Subcutaneous adipose tissue (tissue), 4 donors: ENCODE data around the gene ZNF396. TPM values are rescaled to one million over a fixed set of nuclear protein-coding genes. Genes with fewer than 3 reads are reported as not detected.

Experiments
- total RNA-seq, 4 donors: library from RNA; depleted of rRNA; stranded (reverse); fragments of >200 nt; gene quantifications; one replicate each; pipeline ENCODE4 v1.1.0, GENCODE V29; 2016
- TF ChIP-seq, protein P1 (sequence below): fragments of 450-650 bp; IDR thresholded peaks from one replicate; pipeline ENCODE4 v1.5.1; 2016; ENCODE audit warnings: low read depth, mild to moderate bottlenecking, control low read depth, antibody characterized with exemption, moderate library complexity

ZNF396 gene
- total RNA-seq, 4 donors from 2014 or later: 1.5 to 4.2 (median 2.5) TPM

DNA sequence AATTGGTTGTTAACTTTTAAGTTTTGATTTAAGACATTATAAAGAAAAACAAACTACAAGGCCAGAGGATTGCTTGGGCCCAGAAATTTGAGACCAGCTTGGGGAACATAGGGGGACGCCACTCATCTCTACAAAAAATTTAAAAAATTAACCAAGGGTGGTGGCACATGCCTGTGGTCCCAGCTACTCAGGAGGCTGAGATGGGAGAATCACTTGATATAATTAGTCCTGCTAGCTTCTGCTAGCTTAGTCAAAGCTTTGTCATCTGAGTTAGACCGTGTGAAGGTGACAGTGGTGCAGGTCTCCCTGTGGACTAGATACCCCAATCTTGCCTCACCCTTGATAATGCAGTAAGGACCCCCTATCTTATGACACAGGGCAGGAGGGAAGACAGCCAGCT lies 6.0 kb upstream of the ZNF396 start:
- TF ChIP-seq, protein P1, sequence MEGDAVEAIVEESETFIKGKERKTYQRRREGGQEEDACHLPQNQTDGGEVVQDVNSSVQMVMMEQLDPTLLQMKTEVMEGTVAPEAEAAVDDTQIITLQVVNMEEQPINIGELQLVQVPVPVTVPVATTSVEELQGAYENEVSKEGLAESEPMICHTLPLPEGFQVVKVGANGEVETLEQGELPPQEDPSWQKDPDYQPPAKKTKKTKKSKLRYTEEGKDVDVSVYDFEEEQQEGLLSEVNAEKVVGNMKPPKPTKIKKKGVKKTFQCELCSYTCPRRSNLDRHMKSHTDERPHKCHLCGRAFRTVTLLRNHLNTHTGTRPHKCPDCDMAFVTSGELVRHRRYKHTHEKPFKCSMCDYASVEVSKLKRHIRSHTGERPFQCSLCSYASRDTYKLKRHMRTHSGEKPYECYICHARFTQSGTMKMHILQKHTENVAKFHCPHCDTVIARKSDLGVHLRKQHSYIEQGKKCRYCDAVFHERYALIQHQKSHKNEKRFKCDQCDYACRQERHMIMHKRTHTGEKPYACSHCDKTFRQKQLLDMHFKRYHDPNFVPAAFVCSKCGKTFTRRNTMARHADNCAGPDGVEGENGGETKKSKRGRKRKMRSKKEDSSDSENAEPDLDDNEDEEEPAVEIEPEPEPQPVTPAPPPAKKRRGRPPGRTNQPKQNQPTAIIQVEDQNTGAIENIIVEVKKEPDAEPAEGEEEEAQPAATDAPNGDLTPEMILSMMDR: no peak

DNA sequence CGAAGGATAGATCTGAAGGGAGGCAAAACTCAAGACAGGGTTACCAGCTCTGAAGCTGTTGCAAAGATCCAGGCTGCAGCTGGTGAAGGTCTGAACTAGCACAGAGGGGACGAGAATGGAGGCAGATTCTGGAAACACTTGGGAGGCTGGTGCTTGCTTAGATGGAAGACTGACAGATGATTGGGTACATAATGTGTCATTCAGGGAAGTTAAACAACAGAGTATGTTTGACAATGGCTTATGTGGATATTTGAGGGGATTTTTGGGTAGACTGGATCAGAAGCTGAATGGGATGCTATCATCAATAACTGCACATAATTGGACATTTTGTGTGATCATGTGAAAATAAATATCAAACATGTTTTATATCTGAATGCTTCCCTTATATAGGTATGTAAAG lies 2.3 kb upstream of the ZNF396 start:
- TF ChIP-seq, protein P1: no peak

DNA sequence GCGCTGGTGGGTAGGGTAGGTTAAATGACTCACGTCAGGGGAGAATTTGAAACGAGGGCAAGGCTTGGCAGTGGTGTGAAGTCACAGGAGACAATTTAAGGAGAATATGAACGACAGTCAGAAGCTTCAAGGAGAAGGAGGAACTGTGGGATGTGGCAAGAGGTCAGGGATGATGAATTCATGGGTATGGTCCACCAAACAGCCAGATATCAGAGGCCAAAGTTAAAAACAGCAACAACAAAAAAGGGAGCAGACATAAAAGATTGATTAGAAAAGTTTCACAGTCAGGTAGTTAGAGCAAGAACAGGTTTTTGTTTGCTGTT lies 1.4 kb upstream of the ZNF396 start:
- TF ChIP-seq, protein P1: no peak

DNA sequence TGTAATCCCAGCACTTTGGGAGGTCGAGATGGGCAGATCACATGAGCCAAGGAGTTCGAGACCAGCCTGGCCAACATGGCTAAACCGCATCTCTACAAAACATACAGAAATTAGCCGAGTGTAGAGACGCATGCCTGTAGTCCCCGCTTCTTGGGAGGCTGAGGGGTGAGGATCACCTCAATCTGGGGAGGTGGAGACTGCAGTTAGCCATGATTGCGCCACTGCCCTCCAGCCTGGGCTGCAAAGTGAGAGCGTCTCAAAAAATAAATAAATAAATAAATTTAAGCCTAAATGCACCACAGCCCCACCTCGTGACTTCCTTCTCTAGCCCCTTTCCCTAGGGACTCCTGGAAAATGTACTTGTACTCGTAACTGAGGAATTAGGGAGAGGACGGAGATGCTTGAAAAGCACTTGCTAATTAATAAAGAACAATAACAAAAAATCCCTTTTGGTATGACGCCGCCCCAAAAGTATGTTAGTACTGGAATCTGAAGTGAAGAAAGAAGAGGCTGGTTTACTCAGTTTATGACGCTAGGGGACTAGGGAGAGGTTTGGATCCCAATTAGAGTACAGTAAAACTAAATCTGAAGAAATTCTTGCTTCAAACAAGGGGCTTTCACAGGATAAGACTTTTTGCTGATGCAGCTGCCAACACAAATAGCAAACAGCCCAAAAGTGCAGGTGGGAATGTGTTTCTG lies 887 bp upstream of the ZNF396 start:
- TF ChIP-seq, protein P1: no peak

DNA sequence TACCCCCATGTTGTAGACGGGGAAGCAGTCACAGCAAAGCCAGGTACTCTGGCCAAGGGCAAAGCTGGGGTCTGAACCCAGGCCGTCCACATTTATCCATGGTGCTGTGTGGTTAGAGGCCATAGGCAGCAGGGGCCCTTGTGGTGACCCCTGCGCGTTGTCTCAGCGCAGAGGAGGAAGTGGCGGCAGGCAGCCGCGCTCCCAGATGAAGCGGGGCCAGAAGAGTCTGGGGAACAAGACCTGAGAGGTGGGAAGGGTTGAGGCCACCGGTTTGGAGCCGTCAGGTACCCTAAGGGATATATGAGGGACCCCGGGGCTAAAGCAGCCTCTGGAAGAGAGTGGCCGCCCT lies 770 bp downstream of the ZNF396 start:
- TF ChIP-seq, protein P1: no peak

DNA sequence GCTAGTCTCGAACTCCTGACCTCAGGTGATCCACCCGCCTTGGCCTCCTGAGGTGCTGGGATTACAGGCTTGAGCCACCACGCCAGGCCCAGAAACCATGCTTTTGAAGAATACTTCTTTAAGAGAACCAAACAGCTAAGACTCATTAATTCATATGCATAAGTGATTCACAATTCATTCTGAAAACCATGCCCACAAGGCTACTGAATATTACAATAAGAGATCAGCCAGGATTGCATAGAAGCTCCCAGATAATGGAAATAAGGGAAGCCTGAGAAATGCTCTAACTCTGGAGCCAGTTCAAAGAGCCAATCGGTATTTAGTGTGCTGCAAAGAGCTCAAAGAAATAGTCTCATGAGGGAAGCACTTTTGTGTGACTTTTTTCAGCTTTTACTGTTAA lies 2.4 kb downstream of the ZNF396 start:
- TF ChIP-seq, protein P1: no peak

DNA sequence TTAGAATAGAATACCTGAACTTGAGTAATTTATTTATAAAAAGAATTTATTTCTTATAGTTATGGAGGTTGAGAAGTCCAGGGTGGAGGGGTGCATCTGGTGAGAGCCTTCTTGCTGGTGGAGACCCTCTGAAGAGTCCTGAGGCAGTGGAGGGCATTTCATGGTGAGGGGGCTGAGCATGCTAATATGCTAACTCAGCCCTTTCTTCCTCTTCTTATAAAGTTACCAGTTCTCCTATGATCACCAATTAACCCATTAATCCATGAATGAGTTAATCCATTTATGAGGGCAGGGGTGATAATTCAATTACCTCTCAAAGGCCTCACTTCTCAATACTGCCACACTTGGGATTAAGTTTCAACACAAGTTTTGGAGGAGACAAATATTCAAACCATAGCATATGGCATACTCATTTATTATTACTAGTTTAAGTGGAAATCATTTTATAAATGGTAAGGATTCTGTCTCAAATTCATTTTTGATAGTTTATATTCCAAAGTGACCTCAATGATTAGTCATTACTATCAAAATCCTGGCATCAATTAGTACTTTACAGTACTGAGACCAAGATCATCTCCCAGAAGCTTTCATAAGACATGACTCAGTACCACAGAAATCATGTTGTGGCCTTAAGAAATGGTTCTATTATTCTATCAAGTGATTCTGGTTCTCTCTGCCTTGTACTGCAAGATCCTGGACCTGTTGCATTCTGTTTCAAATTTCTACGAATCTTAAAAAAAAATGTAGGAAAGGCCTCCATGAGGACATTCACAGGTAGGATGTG lies 5.5 kb downstream of the ZNF396 start:
- TF ChIP-seq, protein P1: no peak
